Right lobe of liver (tissue), 6 donors: ENCODE measurements around the gene MKNK1. TPM values are rescaled to one million over a fixed set of nuclear protein-coding genes. Genes with fewer than 3 reads are reported as not detected.

Source experiments
- ATAC-seq, 4 donors: fragments of 200-7000 bp; cut with Tn5 transposase; one replicate each; pipeline ENCODE4 v1.9.1; 2020; ENCODE audit warnings: mild to moderate bottlenecking in 4 of 4, moderate library complexity in 4 of 4
- DNase-seq, 3 donors: peaks; one replicate each; pipeline ENCODE4 v3.0.0-alpha.2; 2020
- H3K27ac ChIP-seq, 3 donors: fragments of 200-600 bp; one replicate each; pipeline ENCODE4 v1.8.0; 2022
- H3K27me3 ChIP-seq, 2 donors: fragments of 200-600 bp; one replicate each; pipeline ENCODE4 v1.8.0; 2022
- H3K36me3 ChIP-seq, 4 donors: fragments of 200-600 bp; sonication (generic) in 1 of 4; one replicate each; pipeline versions ENCODE4 v1.5.1 to v1.8.0; 2017 to 2022; ENCODE audit warnings: control low read depth in 1 of 4
- H3K4me1 ChIP-seq, 4 donors: fragments of 200-600 bp; sonication (generic) in 1 of 4; one replicate each; pipeline versions ENCODE4 v1.5.1 to v1.8.0; 2017 to 2022; ENCODE audit warnings: control low read depth in 1 of 4
- H3K4me3 ChIP-seq, 3 donors: fragments of 200-600 bp; one replicate each; pipeline ENCODE4 v1.8.0; 2022
- H3K9me3 ChIP-seq, 4 donors: fragments of 200-600 bp; sonication (generic) in 1 of 4; one replicate each; pipeline versions ENCODE4 v1.5.1 to v1.8.0; 2017 to 2022; ENCODE audit warnings: control low read depth in 1 of 4
- POLR2A ChIP-seq: fragments of 450-650 bp; IDR thresholded peaks from one replicate; pipeline ENCODE4 v1.6.1; 2017; ENCODE audit warnings: antibody characterized with exemption, mild to moderate bottlenecking
- WGBS: methylation state at CpG from one replicate; pipeline ENCODE4 v1.1.6; 2018; ENCODE audit warnings: low coverage, low lambda C conversion rate; ENCODE audit not compliant: insufficient coverage; ENCODE audit errors: missing lambda C conversion rate; 5-methylcytosine and 5-hydroxymethylcytosine counted together
- intact Hi-C, 2 donors: fragments of 100-400 bp; cut with DNase I; formaldehyde crosslinking; loops; one replicate each; pipeline versions ENCODE4 v1.11.2 to v1.14.1; 2022
- total RNA-seq, 6 experiments: library from RNA; depleted of rRNA in 2 of 6; stranded (reverse); fragments of >200 nt in 2 of 6; fragmentation: NEBNext Ultra II Directional in 3 of 6; extraction: Animal tissue kit (Norgen Biotek cat#: 25700) in 3 of 6; gene quantifications; one replicate each; pipeline versions ENCODE4 v1.1.0 to v1.2.4, GENCODE V29; 2016 to 2023
- TF ChIP-seq, protein P1 (sequence below), 4 donors: fragments of 200-600 bp in 3 of 4; fragments of 450-650 bp in 1 of 4; IDR thresholded peaks; one replicate each; pipeline versions ENCODE4 v1.5.1 to v1.8.0; 2016 to 2022; ENCODE audit warnings: antibody characterized with exemption in 4 of 4, mild to moderate bottlenecking in 2 of 4
- donor health status: DM: no; HTN: yes; CAD: no.
- donor health status: DM: no; HTN: no; CAD: no.
- donor health status: DM: no; HTN: no; CAD: no.
- donor health status: DM: no; HTN: yes; CAD: no.
- donor health status: DM: no; HTN: yes; CAD: no.

The MKNK1 gene
- total RNA-seq, 6 experiments from 2014 or later = 17.5 to 27.2 (median 20.8) TPM

DNA sequence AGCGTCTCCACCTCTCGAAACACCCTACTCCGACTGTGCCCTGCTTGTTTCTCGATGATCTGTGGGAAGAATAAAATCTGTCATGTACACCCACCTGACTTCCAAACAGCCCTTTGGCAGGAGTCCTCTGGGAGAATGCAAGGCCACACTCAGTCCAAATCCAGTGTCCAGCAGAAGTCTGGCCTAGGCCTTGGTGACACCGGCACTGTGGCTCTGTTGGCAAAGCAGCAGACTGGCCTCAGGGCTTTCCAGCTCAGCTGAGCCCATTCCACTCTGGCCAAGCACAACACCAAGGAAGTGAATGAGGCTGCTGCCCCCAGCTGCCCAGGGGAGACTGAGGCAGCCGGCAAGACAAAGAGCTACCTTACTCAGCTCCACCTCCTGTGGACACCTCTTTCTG lies 27.5 kb downstream of the MKNK1 start:
- no peak for ATAC-seq
- Histone ChIP-seq H3K27me3 (no peaks in the 10 kb centered on the region), H3K4me1 (no peaks in the 10 kb centered on the region), H3K4me3 (no peak overlapping the region), H3K27ac (no peak overlapping the region), H3K9me3 (no peaks in the 10 kb centered on the region), H3K36me3 (peaks cover 0 to 42% (median 3%) of the 10 kb centered on the region in 4 donors)
- DNase-seq = no peak
- WGBS = no CpG with 5 or more reads among the region's 6 CpGs
- TF ChIP-seq, protein P1, sequence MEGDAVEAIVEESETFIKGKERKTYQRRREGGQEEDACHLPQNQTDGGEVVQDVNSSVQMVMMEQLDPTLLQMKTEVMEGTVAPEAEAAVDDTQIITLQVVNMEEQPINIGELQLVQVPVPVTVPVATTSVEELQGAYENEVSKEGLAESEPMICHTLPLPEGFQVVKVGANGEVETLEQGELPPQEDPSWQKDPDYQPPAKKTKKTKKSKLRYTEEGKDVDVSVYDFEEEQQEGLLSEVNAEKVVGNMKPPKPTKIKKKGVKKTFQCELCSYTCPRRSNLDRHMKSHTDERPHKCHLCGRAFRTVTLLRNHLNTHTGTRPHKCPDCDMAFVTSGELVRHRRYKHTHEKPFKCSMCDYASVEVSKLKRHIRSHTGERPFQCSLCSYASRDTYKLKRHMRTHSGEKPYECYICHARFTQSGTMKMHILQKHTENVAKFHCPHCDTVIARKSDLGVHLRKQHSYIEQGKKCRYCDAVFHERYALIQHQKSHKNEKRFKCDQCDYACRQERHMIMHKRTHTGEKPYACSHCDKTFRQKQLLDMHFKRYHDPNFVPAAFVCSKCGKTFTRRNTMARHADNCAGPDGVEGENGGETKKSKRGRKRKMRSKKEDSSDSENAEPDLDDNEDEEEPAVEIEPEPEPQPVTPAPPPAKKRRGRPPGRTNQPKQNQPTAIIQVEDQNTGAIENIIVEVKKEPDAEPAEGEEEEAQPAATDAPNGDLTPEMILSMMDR (IDR thresholded peaks at IDR 0.05) = no peak
- TF ChIP-seq POLR2A = no peak
- intact Hi-C loops = no loop called here

DNA sequence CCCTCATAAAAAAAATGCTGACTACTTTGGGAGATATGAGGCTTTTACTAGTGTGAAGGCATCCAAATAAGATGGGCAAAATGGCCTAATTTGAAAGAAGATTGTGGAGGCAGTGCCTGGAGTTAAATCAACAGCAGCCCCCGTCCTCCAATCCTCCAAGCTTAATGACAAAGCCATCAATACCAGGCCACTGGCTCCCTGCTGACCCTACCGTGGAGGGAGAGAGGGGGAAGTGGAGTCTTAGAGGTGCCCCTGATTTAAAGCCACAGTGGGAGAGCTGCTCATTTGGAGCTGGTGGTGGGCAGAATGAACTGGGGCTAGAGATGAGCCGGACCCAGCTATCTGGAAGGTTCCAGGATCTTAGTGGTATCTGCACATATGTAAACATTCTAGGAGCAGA lies 28.3 kb downstream of the MKNK1 start:
- Histone ChIP-seq H3K4me3 (no peak overlapping the region), H3K4me1 (no peaks in the 10 kb centered on the region), H3K36me3 (peaks cover 3 to 42% (median 3%) of the 10 kb centered on the region in 4 donors), H3K27ac (no peak overlapping the region), H3K27me3 (no peaks in the 10 kb centered on the region), H3K9me3 (no peaks in the 10 kb centered on the region)
- ATAC-seq (no peak), DNase-seq (no peak)
- TF ChIP-seq, protein P1 (IDR thresholded peaks at IDR 0.05) = no peak
- no peak for TF ChIP-seq POLR2A
- no CpG with 5 or more reads among the region's 3 CpGs for WGBS
- intact Hi-C loops = no loop called here

DNA sequence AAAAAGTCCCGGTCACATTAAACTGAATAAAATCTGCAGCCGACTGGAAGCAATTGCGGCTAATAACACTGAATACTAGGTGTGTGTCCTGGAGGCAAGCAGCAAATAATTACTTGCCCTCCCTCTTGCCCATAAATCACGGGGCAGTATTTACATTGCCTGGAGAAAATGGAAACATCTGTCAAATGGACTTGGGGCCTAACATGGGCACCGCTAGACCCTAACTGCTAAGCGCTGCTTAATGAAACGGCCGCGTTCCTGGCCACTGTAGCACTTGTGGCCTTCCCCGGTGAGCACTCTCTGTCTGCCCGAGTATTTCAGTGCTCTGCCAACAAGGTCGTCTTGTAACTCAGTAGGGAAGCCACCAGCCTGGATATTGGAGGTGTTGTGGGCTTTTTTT lies 28.8 kb downstream of the MKNK1 start:
- Histone ChIP-seq H3K9me3 (no peaks in the 10 kb centered on the region), H3K27me3 (no peaks in the 10 kb centered on the region), H3K4me1 (no peaks in the 10 kb centered on the region), H3K27ac (no peak overlapping the region), H3K36me3 (peaks cover 3 to 38% (median 4%) of the 10 kb centered on the region in 4 donors), H3K4me3 (no peak overlapping the region)
- WGBS = 87% methylated on average over 10 of the region's 12 CpGs
- intact Hi-C loops = no loop called here
- DNase-seq = no peak
- TF ChIP-seq POLR2A = no peak
- TF ChIP-seq, protein P1 (IDR thresholded peaks at IDR 0.05) = no peak
- ATAC-seq = no peak

DNA sequence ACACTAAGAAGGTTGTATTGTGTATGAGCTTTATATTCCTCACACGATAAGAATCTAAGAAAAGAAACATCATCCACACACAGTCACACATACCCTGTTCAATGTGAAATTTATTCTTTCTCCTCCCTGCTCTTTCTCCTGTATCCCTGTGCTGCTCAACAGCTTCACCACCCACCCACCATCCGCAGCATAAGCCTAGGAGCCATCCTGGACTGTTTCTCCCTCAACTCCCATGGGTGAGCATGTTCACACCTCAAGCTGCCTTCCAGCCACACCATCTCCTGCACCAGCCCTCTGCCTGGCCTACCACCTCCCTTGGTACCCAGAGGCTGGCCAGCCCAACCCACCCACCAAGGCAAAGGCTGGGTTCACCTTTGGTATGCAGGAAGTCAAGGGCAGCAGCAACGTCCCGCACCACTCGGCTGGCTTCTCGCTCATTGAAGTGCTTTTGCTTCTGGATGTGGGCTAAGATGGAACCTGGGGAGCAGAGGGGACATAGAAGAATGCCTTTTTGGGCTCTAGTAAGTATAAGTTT lies 32.3 kb downstream of the MKNK1 start:
- no peak for ATAC-seq
- no peak overlapping the region for H3K27ac ChIP-seq
- H3K27me3 ChIP-seq = no peaks in the 10 kb centered on the region
- intact Hi-C loops = no loop called here
- 95% methylated on average over 2 of the region's 6 CpGs for WGBS
- no peak for DNase-seq
- no peaks in the 10 kb centered on the region for H3K9me3 ChIP-seq
- H3K36me3 ChIP-seq = peaks cover 3 to 40% (median 9%) of the 10 kb centered on the region in 4 donors
- H3K4me1 ChIP-seq = no peaks in the 10 kb centered on the region
- no peak for TF ChIP-seq POLR2A
- TF ChIP-seq, protein P1 (IDR thresholded peaks at IDR 0.05) = no peak
- no peak overlapping the region for H3K4me3 ChIP-seq
